ENCODE results near the gene TXNDC12. TPM values are rescaled to one million over a fixed set of nuclear protein-coding genes. Genes with fewer than 3 reads are reported as not detected.

TXNDC12 gene
- total RNA-seq, 1 donor from 2014 or later = 37.4 TPM

GRCh38 chr1:52045236-52045635, 9.8 kb downstream of the TXNDC12 start:
- POLR2A ChIA-PET = no interaction called here
- no peak for DNase-seq
- no peak overlapping the region for H3K27ac Mint-ChIP-seq
- ATAC-seq (ENCODE audit: low read depth) = no peak
- H3K36me3 Mint-ChIP-seq (ENCODE audit: low read depth) = peaks cover 47% of the 10 kb centered on the region
- CTCF ChIA-PET = no interaction called here
- no peak overlapping the region for H3K4me3 Mint-ChIP-seq
- intact Hi-C loops (cut with micrococcal nuclease) = no loop called here
- TF ChIP-seq CTCF (IDR thresholded peaks at IDR 0.05) = no peak
- H3K27me3 Mint-ChIP-seq = no peaks in the 10 kb centered on the region
- no peaks in the 10 kb centered on the region for H3K4me1 Mint-ChIP-seq
- no peaks in the 10 kb centered on the region for H3K9me3 Mint-ChIP-seq

- H3K4me3 Mint-ChIP-seq = no peak overlapping the region
- no peak for DNase-seq
- H3K36me3 Mint-ChIP-seq (ENCODE audit: low read depth) = peaks cover 65% of the 10 kb centered on the region
- no peak for TF ChIP-seq CTCF (IDR thresholded peaks at IDR 0.05)
- CTCF ChIA-PET = no interaction called here
- ATAC-seq (ENCODE audit: low read depth) = no peak
- no peak overlapping the region for H3K27ac Mint-ChIP-seq
- POLR2A ChIA-PET = interaction anchor here (0.6 kb wide), 1 partner anchor 9 kb away, joined by 3 read pairs; no protein-coding TSS in a partner anchor
- no peaks in the 10 kb centered on the region for H3K4me1 Mint-ChIP-seq
- H3K9me3 Mint-ChIP-seq = no peaks in the 10 kb centered on the region
- intact Hi-C loops (cut with micrococcal nuclease) = no loop called here
- H3K27me3 Mint-ChIP-seq = no peaks in the 10 kb centered on the region
Measured at GRCh38 chr1:52041551-52042185, 13.3 kb downstream of the TXNDC12 start.

DNA sequence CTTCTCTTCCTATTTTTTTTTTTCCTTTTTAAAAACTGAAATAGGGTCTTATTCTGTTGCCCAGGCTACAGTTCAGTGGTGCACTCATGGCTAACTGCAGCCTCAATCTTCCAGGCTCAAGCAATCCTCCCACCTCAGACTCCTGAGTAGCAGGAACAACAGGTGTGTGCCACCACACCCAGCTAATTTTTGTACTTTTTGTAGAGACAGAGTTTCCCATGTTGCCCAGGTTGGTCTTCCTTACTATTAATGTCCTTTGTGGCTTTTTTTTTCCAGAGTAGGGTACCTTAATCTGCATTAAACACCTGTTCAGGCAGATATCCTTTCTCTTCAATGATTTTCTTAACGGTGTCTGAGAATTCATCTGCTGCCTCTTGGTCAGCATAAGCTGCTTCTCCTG, 17.1 kb downstream of the TXNDC12 start:
- Mint-ChIP-seq H3K9me3 (no peaks in the 10 kb centered on the region), H3K4me3 (no peak overlapping the region), H3K4me1 (peaks cover 7% of the 10 kb centered on the region), H3K27ac (no peak overlapping the region), H3K27me3 (no peaks in the 10 kb centered on the region), H3K36me3 (ENCODE audit: low read depth) (peaks cover 56% of the 10 kb centered on the region)
- intact Hi-C loops (cut with micrococcal nuclease) = no loop called here
- ChIA-PET POLR2A (no interaction called here), CTCF (no interaction called here)
- TF ChIP-seq CTCF (IDR thresholded peaks at IDR 0.05) = no peak
- ATAC-seq (ENCODE audit: low read depth) (no peak), DNase-seq (no peak)

DNA sequence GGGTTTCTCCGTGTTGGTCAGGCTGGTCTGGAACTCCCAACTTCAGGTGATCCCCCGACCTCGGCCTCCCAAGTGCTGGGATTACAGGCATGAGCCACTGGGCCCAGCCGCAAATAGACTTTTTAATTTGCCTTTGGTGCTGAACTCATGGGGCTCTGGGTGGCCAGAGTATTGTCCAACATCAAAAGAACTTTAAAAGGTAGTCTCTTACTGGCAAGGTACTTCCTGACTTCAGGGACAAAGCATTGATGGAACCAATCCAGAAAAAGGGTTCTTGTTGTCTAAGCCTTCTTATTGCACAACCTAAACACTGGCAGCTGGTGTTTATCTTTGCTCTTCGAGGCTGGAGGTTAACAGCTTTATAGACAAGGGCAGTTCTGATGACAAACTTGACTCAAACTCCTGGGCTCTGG, 17.6 kb downstream of the TXNDC12 start:
- Mint-ChIP-seq H3K9me3 (no peaks in the 10 kb centered on the region), H3K36me3 (ENCODE audit: low read depth) (peaks cover 58% of the 10 kb centered on the region), H3K4me3 (no peak overlapping the region), H3K27ac (no peak overlapping the region), H3K27me3 (no peaks in the 10 kb centered on the region), H3K4me1 (peaks cover 12% of the 10 kb centered on the region)
- TF ChIP-seq CTCF (IDR thresholded peaks at IDR 0.05) = no peak
- intact Hi-C loops (cut with micrococcal nuclease) = no loop called here
- DNase-seq (no peak), ATAC-seq (ENCODE audit: low read depth) (no peak)
- ChIA-PET POLR2A (no interaction called here), CTCF (interaction anchor here (0.6 kb wide), 1 partner anchor 16 kb away, joined by 3 read pairs; no protein-coding TSS in a partner anchor)

- Mint-ChIP-seq H3K27ac (peak overlapping the region; percentile 89), H3K27me3 (no peaks in the 10 kb centered on the region), H3K36me3 (ENCODE audit: low read depth) (peaks cover 53% of the 10 kb centered on the region), H3K4me1 (peaks cover 34% of the 10 kb centered on the region), H3K9me3 (no peaks in the 10 kb centered on the region), H3K4me3 (peak overlapping the region; percentile 93)
- no peak for ATAC-seq (ENCODE audit: low read depth)
- no peak for DNase-seq
- POLR2A ChIA-PET = interaction anchor here (1.1 to 4.9 kb wide), 4 partner anchors 21 to 519 kb away, joined by 3 to 63 read pairs (median 10); partner anchors contain the start of genes BTF3L4, ORC1, PRPF38A and TUT4
- intact Hi-C loops (cut with micrococcal nuclease) = no loop called here
- CTCF ChIA-PET = interaction anchor here (1.9 kb wide), 1 partner anchor 20 kb away, joined by 4 read pairs; the partner anchor contains the start of gene TXNDC12
- TF ChIP-seq CTCF (IDR thresholded peaks at IDR 0.05) = no peak
Measured at GRCh38 chr1:52034050-52034384, 21.0 kb downstream of the TXNDC12 start.
